Activated T-cell treated with anti-CD3 and anti-CD28 coated beads for 4 hours (primary cell): ENCODE results near the gene MAP4.
"Not testable (repeated sequence)": the region's sequence is repeated elsewhere in the genome, so short reads cannot be mapped to it uniquely, and the experiment has no call there.

Experiments
- DNase-seq: peaks from one replicate; pipeline ENCODE4 v3.0.0-alpha.2; 2020

The MAP4 gene

DNA sequence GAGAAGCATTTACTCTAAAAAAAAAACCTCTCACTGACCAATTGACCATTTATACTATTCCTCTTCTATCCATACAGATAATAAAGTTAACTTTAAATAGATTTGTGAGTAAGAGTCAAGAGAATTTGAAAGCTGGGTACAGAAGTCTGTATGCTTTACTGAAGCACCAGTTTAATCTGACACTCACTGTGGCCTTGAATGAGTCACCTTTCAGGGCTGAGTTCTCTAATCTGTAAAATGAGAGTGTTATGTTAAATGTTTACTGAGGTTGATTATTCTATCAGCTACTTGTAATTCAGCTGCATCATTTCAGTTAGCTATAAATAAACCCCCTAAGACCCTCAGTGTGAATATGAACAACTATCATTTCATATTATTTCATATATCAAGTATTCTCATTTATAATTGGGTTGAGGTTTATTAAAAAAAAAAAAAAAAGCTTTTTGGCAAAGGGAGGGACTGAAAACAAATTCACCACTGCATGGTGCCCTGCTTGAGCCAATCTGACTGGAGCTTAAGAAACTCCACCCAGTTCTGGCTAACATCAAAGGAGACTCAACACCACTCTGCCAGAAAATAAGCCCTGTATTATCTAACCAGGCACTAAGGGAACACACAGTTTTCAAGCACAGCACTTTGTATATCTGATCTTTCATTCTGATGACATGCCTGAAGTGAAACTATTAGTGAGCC is 2.8 kb downstream of the MAP4 start:
- DNase-seq = no peak

DNA sequence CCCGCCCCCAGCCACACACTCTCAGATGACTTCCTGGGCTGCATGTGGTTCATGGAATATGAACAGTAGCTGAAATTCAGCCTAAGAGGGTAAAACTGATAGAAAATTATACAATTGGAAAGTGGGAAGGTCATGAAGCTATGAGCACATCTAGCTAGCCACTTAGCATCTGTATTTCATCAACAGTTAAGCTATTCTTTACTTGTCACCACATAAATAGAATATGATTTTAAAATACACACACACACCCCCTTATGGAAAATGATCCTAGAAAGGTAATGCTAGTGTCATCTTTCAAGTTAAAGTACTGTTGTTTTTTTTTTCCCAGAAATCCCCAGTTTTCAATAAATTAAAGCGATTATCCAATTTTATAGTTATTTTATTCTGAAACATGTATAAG is 3.6 kb downstream of the MAP4 start:
- DNase-seq = no peak

DNA sequence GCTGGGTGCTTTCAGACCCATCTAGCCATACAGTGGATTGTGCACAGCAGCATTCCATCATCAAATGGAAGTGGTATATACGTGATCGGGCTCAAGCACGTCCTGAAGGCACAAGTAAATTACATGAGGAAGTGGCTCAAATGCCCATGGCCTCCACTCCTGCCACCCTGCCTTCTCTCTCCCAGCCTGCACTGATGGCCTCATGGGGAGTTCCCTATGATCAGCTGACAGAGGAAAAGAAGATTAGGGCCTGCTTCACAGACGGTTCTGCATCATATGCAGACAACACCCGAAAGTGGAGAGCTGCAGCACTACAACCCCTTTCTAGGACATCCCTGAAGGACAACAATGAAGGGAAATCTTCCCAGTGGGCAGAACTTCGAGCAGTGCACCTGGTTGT is 8.2 kb downstream of the MAP4 start:
- not testable (repeated sequence) for DNase-seq

DNA sequence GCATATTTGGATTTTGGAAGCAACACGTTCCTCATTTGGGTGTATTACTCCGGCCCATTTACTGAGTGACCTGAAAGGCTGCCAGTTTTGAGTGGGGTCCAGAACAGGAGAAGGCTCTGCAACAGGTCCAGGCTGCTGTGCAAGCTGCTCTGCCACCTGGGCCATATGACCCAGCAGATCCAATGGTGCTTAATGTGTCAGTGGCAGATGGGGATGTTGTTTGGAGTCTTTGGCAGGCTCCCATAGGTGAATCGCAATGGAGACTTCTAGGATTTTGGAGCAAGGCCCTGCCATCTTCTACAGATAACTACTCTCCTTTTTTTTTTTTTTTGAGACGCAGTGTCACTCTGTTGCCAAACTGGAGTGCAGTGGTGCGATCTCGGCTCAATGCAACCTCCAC is 8.9 kb downstream of the MAP4 start:
- not testable (repeated sequence) for DNase-seq

DNA sequence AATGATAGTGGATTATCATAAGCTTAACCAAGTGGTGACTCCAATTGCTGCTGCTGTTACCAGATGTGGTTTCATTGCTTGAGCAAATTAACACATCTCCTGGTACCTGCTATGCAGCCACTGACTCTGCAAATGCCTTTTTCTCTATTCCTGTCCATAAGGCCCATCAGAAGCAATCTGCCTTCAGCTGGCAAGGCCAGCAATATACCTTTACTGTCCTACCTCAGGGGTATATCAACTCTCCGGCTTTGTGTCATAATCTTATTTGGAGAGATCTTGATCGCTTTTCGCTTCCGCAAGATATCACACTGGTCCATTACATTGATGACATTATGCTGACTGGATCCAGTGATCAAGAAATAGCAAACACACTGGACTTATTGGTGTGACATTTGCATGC is 9.4 kb downstream of the MAP4 start:
- not testable (repeated sequence) for DNase-seq

DNA sequence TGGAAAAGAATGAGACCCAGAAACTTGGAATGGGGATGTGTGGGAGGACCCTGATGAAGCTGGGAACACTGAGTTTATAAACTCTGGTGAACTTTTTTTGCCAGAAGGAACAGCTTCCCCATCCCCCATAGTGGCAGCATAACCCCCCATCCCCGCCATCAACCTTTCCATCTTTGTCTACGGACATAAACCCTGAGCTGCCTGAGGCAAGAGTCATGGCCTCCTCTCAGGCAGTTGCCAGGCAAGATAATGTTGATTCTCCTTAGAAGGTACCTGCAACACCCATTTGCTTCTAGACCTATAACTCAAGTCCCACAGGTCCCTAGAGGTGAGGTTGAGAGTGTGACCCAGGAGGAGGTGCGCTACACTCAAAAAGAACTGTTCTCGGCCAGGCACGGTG is 11.5 kb downstream of the MAP4 start:
- DNase-seq = no peak

DNA sequence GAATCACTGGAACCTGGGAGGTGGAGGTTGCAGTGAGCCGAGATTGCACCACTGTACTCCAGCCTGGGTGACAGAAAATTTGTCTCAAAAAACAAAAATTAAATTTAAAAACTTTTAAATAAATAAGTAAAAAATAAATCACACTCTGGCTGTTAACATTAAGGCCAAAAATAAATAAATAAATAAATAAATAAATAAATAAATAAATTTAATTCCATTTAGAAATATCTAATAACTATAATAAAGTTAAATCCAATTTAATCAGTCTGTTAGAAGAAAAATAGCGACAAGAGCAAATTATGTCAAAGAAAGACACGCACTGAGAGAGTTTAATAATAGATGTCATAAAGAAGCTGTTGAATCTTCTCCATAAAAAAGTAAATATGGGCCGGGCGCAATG is 13.4 kb downstream of the MAP4 start:
- DNase-seq = no peak

DNA sequence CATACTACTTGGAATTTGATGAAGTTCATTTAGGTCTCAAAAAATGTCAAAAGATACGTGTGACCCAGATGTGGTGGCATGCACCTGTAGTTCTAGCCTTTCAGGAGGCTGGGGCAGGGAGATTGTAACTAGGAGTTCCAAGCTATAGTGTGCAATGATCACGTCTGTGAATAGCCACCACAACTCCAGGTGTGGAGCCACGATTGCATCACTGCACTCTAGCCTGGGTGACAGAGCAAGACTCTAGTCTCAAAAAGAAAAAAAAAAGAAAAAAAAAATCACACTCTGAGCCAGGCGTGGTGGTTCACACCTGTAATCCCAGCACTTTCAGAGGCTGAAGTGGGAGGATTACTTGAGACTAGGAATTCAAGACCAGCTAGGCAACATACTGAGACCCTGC is 14.2 kb downstream of the MAP4 start:
- DNase-seq = no peak

DNA sequence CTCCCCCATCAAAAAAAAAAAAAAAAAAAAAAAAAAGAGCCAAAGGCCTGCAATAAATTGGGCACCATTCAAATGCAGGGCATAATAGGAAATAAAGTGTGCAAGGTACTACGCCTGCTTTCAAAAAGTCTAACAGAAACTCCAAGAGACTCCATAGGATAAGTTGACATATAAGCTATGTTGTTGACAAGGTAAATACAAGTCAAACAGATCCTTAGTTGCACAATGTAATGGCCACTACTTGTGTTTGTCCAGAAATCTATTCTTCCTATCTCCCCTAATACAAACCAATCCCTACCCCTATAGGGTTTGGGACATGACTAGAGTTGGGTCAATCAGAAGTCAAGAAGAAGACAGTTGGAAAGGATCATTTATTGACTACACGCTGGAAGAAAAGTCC is 16.0 kb downstream of the MAP4 start:
- DNase-seq = no peak

DNA sequence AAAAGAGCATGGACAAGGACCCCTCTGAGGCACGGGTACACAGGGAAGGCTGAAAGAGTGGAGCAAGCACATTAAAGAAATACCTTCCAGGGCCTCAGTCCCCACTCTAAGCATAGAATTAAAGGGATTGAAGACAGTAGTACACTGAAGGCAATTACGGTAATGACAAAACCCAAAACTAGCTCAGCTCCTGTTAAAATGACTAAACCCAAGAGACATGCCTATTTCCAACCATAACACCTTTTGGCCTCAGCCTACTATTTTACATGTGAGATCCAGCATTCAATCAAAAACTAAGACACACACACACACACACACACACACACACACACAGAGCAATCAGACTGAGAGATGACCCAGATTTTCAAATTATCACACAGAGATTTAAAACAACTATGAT is 19.8 kb downstream of the MAP4 start:
- no peak for DNase-seq

DNA sequence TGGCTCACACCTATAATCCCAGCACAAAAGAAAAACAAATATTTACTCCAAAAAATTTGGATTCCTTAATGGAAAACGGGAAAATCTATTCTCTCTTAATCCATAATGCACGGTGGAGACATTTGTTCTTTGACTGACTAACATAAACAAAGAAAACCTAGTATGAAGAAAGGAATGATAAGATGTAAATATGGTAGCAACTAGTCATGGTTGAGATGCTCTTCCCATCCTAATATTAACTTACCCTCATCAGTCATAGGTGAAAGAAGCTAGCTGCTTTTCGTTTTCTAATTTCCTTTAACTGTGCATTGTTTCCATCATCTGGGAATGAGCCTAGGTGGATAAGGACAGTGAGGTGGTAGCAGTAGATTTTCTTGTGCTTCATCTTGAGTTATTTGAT is 22.0 kb downstream of the MAP4 start:
- DNase-seq = no peak

DNA sequence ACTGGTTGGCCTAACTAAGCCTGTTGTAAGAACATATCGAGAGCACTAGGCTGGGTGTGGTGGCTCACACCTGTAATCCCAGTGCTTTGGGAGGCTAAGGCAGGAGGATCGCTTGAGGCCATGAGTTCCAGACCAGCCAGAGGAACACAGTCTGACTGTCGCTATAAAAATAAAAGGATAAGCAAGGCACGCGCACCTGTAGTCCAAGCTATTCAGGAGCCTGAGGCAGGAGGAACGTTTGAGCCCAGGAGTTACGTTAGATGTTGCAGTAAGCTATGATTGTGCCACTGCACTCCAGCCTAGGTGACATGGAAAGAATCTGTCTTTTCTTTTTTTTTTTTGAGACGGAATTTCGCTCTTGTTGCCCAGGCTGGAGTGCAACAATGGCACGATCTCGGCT is 24.9 kb downstream of the MAP4 start:
- no peak for DNase-seq

DNA sequence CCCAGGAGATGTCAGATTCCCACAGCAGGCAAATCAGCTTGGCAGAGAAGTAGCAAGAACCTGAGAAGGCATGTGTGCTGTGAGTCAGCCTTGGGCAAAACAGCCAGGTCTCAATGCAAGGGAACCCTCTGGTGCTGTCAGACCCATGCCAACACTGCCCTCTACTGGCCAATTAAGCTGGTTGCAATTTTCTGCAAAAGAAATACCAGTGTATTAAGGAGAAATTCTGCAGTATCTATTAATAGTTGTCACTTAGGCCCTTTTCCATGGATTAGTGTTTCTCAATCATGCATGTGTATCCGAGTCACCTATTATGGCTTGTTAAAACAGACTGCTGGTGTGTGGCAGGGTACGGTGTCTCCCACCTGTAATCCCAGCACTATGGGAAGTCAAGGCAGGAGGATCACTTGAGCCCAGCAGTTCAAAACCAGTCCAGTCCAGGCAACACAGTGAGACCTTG is 26.2 kb downstream of the MAP4 start:
- peak; percentile 55 for DNase-seq

DNA sequence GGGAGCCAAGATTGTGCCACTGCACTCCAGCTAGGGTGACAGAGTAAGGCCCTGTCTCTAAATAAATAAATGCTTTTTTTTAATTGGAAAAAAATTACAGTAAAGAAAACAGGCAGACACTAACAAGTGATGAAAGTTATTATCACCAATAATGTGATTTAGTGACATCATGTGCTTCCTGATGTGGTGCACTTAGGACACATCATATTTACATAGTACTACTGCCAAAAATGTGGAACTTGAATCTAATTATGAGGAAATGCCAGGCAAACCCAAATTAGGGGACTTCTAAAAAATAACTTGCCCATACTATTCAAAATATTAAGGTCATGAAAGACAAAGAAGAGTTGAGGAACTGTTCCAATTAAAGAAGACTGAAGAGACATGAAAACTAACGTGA is 30.8 kb downstream of the MAP4 start:
- DNase-seq = no peak

DNA sequence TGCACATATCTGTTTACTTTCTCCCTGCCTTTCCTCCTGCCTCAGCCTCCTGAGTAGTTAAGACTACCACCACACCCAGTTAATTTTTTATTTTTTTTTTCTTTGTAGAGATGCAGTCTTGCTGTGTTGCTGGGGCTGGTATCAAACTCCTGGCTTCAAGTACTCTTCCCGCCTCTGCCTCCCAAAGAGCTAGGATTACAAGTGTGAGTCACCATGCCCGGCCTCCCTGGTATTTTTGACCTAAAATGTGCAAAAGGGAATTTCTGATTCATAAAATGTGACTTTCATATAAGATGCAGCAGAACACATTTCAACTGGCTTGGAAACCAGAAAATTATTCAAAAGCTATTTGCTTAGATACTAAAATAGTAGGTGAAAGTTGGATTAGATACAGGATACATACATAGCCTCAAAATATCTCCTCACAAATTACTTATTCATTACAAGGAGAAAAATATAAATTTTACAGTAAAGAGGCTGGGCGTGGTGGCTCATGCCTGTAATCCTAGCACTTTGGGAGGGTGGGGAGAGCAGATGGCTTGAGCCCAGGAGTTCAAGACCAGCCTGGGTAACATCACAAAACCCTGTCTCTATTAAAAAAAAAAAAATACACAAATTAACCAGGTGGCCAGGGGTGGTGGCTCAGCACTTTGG is 32.0 kb downstream of the MAP4 start:
- no peak for DNase-seq

DNA sequence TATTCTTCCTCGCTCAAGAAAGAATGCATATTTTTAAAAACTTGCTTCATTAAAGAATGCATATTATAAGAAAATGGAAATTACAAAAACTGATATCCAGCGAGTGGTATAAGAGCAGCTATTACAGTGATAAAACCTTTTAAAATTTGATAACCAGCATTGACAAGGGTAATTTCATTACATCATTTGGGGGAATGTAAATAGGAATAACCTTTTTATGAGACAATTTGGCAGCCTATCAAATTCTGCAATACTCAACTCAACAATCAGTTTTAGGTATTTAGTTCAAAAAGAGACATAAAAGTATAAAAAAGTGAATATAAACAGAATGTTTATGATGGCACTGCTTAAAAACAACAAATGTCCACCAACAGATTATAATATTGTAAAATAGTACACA is 35.4 kb downstream of the MAP4 start:
- DNase-seq = no peak

DNA sequence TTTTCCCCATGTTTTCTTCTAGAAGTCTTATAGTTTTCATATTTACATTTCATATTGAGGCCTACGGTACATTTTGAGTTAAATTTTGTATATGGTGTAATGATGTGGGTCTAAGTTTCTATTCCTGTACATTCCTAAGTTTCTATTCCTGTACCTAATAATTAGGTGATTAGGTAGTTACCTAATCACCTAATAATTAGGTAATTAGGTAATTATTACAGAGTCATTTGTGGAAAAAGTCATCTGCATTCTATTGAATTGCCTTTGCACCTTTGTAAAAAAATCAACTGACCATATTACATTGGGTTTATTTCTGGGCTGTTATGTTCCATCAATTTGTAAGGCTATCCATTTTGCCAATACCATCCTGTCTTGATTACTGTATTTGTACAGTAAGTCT is 37.1 kb downstream of the MAP4 start:
- DNase-seq = no peak

DNA sequence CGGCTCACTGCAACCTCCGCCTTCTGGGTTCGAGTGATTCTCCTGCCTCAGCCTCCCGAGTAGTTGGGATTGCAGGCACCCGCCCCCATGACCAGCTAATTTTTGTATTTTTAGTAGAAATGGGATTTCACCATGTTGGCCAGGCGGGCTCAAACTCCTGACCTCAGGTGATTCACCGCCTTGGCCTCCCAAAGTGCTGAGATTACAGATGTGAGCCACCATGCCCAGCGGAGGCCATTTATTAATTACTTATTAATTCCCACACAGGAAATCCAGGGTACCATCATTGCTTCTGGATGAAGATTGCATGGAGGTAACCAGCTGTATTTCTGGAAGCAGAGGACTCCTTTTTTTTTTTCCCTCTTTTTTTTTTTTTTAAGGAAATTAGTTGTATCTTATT is 37.8 kb downstream of the MAP4 start:
- DNase-seq = no peak

DNA sequence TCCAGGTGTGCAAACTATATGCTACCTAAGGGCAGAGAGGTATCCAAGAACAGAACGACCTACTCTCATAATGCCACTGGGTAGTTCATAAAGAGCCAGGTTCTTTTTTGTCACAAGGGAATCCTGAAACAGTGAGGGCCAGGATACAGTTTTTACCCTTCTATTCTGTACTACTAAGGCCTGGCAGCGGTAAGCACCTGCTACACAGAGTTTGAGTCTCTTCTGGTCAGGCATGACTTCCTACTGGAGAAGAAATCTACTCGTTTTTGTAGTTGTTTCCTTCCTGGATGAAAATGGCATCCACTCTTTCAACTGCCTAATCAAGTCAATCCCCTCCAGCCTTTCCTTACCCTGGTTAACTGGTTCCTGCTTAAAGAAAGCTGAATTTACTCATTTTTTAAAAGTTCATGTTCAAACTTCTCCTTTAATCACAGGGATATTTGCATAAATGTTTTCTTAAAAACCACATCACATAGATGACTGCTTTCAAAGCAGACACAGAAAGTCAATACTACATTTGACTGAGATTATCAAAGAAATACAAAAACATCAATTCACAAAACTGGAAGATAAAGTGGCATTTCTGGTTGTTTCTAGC is 40.0 kb downstream of the MAP4 start:
- no peak for DNase-seq

DNA sequence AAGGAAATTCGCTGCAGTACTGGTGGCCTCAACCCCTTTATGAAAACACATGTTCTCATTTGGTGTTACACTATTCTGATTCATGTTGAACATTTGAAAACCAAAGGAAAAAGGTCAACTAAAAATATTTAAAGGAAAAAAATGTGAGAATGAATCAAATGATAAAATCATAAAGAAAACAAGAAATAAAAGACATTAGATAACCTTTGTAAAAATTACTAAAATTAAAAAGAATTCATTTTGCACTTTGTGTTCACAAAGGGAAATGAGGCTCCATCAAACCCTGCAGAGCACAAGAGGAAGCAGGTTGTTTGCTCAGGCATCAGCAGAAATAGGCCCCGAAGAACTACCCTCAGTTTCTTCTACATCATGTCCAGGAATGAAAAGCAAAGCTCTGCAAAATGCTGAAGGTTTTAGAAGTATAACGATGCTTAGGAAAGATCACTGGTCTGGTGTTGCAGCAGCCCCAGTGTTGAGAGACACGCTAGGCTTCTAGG is 41.2 kb downstream of the MAP4 start:
- no peak for DNase-seq

DNA sequence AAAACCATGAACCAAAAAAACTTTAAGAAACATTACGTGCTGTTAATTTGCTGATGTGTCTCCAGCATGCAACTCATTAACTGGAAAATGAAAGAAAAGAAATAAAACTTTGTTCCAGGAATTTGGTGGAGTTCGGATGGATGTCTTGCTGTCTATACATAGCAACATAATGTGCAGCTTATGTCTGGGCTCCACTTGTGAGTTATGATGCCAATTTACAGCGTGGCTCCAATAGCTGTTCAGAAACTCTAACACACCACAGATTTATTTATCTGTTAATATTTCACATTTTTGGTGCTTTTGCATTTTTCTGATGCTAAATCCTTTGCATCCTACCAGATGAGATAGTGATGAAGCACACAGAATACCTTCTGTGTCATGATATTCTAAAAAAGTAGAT is 45.1 kb downstream of the MAP4 start:
- DNase-seq = no peak

DNA sequence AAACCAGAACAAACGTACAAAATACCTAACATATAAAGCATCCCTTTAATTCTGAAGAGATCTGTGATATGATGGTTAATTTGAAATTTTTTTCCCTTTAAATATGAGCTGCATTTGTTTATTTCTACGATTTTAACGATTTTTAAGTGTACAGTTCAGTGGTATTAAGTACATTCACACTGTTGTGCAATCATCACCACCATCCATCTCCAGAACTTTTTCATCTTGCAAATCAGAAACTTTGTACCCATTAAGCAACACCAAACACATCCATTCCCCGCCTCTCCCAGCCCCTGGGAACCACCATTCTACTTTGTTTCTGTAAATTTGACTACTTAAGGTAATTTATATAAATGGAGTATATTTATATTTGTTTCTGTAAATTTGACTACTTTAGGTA is 51.5 kb downstream of the MAP4 start:
- DNase-seq = no peak

DNA sequence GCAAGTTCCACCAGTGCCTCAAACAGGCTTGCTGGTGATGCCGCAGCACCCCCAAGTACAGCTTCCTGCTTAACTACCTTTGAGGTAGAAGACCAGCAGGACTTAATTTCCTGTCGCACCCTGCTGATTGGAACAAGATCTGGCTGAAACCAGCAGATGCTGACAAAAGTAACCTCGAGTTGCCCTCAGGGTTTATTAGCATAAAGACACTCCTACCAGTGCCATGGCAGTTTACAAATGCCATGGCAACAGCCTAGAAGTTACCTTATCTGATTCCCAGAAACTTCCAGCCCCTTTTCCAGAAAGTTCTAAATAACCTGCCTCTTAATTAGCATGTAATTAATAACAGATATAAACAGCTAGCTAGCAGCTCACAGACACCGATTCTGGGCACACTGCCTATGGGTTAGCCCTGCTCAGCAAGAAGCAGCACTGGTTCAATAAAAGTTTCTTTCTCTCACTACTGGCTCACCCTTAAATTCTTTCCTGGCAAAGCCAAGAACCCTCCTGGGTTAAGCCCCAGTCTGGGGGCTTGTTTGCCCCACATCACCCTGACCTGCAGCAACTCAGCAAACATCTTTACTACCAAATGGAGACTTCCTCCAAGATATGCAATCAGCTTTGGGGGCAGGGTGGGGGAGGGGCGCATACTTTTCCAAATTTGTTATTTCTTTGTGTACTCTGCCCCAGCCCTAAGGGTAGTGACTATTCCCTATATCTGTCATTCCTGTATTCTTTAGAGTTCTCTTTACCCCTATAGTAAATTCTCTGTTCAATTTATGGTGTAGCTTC is 54.2 kb downstream of the MAP4 start:
- DNase-seq = no peak

DNA sequence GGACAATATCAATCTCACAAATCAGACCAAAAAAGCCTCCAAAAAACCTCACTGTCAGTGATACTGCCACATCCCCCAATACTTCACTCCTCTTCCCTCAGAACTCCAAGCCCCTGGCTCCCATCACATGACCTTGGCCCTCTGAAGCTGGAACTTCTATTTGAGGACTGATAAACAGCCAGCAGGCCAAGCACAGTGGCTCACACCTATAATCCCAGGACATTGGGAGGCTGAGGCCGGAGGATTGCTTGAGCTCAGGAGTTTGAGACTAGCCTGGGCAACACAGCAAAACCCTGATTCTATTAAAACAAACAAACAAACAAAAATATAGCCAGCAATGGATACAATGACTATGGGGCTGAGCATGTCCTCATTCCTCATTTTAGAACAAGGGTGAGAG is 55.2 kb downstream of the MAP4 start:
- DNase-seq = no peak
